ENCODE results near the gene IFI27L1.

IFI27L1 gene

GRCh38 chr14:94115058-94115591 lies 34.0 kb downstream of the IFI27L1 start:
- no peak for DNase-seq

GRCh38 chr14:94115631-94116030 lies 34.5 kb downstream of the IFI27L1 start:
- no peak for DNase-seq

- DNase-seq = no peak
These were observed 35.6 kb downstream of the IFI27L1 start for GRCh38 chr14:94116701-94117100.

- no peak for DNase-seq
These were observed 36.7 kb downstream of the IFI27L1 start for GRCh38 chr14:94117856-94118255.

- no peak for DNase-seq
These were observed 38.0 kb downstream of the IFI27L1 start for GRCh38 chr14:94119071-94119470.

- no peak for DNase-seq
These were observed 39.7 kb downstream of the IFI27L1 start for GRCh38 chr14:94120667-94121340.

GRCh38 chr14:94121485-94121884 lies 40.4 kb downstream of the IFI27L1 start:
- DNase-seq = no peak

GRCh38 chr14:94122438-94122837 lies 41.3 kb downstream of the IFI27L1 start:
- DNase-seq = no peak

GRCh38 chr14:94123296-94123695 lies 42.2 kb downstream of the IFI27L1 start:
- no peak for DNase-seq

GRCh38 chr14:94123868-94124267 lies 42.8 kb downstream of the IFI27L1 start:
- no peak for DNase-seq

- no peak for DNase-seq
These were observed 43.7 kb downstream of the IFI27L1 start for GRCh38 chr14:94124582-94125377.

- no peak for DNase-seq
These were observed 44.7 kb downstream of the IFI27L1 start for GRCh38 chr14:94125659-94126418.

GRCh38 chr14:94126419-94126677 lies 45.2 kb downstream of the IFI27L1 start:
- no peak for DNase-seq

GRCh38 chr14:94126800-94127199 lies 45.7 kb downstream of the IFI27L1 start:
- DNase-seq = no peak

GRCh38 chr14:94127330-94127729 lies 46.2 kb downstream of the IFI27L1 start:
- DNase-seq = no peak

GRCh38 chr14:94128216-94128839 lies 47.2 kb downstream of the IFI27L1 start:
- no peak for DNase-seq

GRCh38 chr14:94129111-94129757 lies 48.1 kb downstream of the IFI27L1 start, which contains the start of gene IFI27L2:
Gene IFI27L2 (minus strand): TSS chr14:94129604. CDS start chr14:94129564, 40 bp downstream.
- peak; percentile 62 for DNase-seq

- peak; percentile 18 for DNase-seq
These were observed 48.8 kb downstream of the IFI27L1 start for GRCh38 chr14:94129758-94130414.

- peak; percentile 57 for DNase-seq
These were observed 51.3 kb downstream of the IFI27L1 start for GRCh38 chr14:94132285-94132887.

GRCh38 chr14:94135476-94135875 lies 54.4 kb downstream of the IFI27L1 start:
- DNase-seq = no peak

GRCh38 chr14:94136575-94137331 lies 55.6 kb downstream of the IFI27L1 start:
- peak; percentile 78 for DNase-seq
